Glomerular visceral epithelial cell (primary cell): Measurements from ENCODE around the gene CNPY1.

Experiments
- DNase-seq: peaks from one replicate; pipeline ENCODE4 v3.0.0-alpha.2; 2016; ENCODE audit errors: extremely low spot score

Gene CNPY1

DNA sequence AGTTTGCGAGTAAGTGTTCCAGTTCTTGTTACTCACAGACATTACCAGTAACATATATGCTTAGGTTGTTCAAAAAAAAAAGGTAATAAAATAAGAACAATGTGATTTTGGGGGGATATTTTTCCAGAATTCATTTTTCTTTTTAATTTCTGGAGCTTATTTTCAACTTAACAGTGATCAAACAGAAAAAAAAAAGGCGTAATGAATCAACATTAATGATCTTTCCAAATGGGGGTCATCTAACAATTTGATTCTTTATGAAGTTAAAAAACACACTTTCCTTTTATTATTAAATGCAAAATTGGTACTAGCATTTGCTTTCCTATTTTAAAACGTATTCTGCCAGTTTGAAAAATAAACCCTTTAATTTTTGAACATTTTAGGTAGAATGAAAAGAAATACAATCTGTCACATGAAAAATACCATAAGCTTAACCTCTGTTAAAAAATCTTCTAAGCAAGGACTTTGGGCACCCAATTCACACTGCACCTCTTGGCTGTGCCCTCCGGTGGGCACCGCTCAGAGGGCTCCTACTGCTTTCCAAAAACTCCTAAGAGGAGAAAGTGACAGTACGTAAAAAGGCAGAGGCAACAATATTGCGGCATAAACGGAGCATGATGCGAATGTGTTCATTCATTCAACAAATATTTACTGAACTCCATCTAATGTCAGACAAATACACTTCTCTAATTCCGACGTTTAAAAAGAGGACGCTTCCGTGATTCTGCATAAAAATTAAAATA is 32.6 kb downstream of the CNPY1 start:
- no peak for DNase-seq

- no peak for DNase-seq
Measured at GRCh38 chr7:155512246-155512887, 34.0 kb downstream of the CNPY1 start.

- DNase-seq = no peak
Measured at GRCh38 chr7:155511702-155511996, 34.7 kb downstream of the CNPY1 start.

DNA sequence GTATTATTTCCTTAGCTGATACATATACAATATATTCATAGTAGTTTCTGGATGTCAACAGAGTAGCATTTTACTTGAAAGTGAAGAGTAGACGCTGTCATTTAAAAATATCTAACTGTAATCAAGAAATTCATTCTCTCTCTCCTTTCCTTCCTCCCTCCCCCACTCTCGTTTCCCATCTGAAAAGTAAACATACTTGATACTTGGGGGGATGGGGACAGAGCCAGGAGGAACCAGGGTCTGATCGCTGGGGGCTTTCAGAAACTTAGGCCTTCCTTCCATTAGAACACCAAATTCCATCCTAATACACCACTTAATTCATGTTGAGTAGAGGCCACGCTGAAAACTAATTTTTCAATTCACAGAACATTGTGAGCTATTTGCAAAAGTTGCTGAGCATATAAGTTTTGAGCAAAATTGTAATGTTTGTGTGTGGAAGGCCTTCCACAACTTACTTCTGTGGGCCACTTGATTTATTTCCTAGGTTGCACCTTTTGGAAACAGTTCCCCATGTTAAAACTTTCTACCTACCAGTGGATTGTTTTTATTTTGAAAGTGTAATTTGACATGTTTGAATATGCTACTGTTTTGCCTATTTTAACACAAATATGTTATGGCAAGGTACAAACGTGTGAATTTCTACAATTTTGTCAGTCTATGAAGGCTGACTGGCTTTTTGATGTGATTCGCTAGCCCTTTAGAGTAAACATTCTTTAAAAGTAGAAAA is 35.2 kb downstream of the CNPY1 start:
- no peak for DNase-seq

DNA sequence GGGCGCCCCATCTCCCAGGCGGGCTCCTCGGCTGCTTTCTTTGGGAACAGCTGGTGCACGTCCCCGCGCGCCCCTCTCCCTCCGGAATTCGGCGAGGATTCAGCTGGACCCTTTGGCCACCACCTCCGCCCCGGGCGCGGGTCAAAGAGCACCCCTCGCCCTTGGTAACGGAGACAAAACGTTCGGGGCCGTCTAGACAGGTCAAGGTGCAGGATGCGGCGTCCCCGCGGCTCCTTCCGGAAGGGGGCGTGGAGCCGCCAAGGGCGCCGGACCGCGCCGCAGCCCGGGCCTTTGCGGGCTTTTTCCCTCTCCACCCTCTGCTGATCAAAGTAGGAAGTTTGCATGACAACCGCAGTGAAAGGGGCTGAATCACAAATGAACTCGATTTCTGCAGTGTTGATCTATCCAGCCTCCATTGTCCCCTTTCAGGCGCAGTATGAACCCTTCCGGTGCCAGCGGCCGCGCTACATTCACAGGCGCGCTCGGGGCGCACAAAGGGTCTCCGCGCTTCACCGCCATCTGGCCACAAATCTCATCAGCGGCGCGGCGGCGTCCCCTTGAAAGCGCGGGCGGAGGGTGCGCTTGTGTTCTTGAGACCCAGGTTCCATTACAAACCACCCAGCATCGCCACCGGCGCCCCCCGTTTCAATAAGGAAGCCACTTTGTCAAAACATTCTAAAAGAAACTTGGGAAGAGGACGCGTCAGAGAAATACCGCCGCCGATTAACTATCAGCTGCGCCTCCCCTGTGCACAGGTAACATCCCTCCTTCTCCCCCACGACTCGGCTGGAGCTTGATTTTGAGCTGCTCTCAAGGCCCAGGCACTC is 36.4 kb downstream of the CNPY1 start:
- DNase-seq = no peak

GRCh38 chr7:155509359-155509724 is 37.0 kb downstream of the CNPY1 start:
- DNase-seq = no peak

- DNase-seq = no peak
Measured at GRCh38 chr7:155508376-155509358, 37.7 kb downstream of the CNPY1 start.

DNA sequence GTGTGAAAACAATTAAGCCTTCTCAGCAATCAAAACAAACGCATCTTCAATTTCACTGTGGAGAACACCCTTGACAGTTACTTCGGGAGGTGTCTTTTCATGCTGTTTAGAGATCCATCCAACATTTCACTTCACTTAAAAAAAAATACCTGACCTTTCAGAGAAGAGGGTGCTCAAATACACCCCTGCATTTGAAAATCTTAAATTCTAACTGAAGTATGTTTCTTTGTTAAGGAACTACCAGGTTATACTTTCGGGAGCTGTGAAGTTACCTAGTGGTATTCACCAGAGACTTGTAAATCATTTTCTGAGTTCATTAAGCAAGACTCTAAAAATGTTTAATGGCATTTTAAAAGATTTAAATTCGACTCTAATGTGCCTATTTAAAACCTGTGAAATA is 38.8 kb downstream of the CNPY1 start:
- DNase-seq = no peak

DNA sequence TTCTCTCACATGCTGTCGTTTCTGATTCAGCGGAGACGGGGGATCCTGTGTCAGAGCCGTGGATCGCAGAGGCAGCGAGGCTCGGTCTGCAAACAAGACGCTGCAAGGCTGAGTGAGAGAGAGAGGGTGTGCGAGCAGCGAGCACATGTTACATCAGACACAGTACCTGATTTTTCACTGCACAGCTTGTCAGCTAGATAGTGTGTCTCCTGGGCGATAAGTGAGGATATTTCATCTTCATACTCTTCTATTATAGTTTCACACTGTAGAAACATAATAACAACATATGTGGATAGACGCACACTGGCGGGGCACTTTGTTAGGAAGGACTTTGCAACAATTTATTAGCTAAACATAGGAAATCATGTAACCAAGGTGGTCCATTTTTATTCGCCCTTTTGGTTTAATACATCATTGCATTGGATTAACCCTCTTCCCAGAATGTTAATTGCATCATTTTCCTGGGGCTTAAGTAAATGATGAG is 39.5 kb downstream of the CNPY1 start:
- DNase-seq = no peak

GRCh38 chr7:155505422-155505793 is 41.0 kb downstream of the CNPY1 start:
- no peak for DNase-seq

GRCh38 chr7:155497149-155497901 is 49.0 kb downstream of the CNPY1 start:
- DNase-seq = no peak

GRCh38 chr7:155496267-155497005 is 49.9 kb downstream of the CNPY1 start:
- DNase-seq = no peak

DNA sequence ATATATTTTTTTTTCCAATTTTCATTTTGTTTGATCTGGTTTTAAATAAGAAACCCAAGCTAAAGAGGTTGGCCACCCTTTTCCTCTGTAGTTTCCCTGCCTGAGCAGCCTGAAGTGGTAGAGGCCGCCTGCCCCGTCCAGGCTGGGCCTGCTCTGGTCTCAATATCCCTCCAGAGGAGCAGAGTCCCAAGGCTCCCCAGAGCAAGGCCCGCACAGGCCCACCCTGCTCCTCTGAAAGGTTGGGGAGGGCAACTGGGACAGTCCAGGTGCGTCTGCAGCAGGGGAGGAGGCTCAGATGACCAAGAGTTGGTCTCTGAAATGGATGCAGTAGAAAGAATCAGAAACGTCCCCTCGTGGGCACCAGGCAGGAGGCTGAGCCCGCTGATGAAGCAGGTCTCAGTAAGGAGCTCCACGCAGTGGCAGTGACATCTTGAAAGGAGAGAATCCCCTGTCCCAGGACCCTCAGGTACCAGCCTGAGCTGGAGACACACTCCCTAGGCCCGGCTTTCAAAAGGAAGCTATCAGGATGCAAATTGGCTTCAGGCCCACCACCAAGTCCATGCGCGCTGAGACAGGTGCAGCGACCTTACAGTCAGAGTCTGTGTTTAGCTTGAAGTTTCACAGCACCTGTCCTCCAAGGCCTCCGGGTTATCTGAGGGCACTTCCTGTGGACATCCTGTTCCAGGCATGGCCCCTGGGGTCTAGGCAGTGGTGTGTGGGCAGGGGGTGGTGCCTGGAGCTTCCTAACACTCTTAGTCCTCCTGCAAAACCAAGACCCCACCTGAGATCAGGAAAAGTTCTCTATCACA is 50.7 kb downstream of the CNPY1 start:
- DNase-seq = no peak

DNA sequence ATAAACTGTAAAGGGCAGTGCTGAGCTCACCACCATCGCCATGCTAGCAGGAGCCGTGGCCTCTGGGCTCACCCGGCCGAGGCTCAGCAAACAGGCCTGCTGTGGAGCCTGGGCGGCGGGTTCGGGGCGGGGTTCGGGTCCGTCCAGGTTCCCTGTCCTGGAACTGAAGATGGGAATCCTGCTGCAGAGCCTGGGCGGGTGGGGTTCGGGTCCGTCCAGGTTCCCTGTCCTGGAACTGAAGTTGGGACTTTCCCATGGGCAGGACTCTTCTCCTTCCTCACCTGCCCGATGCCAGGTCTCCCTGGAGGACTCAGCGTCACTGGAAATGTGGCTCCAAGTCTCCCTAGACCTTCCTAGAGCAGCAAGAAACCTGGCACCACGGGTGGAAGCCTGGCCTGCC is 51.8 kb downstream of the CNPY1 start:
- no peak for DNase-seq

GRCh38 chr7:155493744-155494538 is 52.4 kb downstream of the CNPY1 start:
- no peak for DNase-seq

DNA sequence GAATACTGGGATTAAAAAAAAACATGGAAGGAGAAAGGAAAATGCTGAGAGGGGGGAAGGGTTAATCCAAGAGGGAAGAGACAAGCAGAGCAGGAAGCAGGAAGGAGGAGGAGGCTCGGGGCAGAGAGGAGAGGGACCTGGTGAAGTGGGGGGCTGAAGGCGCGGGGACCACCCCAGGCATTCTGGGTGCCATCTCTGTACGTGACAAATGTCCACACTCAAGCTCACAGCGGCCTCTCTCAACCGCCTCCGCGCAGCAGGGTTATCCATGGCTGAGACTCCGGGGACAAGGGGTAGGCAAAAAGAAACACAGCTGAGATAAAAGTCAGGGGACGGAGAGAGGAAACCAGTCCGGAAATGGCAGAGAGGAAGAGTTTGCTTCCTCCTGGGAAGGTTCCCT is 54.5 kb downstream of the CNPY1 start:
- DNase-seq = no peak

DNA sequence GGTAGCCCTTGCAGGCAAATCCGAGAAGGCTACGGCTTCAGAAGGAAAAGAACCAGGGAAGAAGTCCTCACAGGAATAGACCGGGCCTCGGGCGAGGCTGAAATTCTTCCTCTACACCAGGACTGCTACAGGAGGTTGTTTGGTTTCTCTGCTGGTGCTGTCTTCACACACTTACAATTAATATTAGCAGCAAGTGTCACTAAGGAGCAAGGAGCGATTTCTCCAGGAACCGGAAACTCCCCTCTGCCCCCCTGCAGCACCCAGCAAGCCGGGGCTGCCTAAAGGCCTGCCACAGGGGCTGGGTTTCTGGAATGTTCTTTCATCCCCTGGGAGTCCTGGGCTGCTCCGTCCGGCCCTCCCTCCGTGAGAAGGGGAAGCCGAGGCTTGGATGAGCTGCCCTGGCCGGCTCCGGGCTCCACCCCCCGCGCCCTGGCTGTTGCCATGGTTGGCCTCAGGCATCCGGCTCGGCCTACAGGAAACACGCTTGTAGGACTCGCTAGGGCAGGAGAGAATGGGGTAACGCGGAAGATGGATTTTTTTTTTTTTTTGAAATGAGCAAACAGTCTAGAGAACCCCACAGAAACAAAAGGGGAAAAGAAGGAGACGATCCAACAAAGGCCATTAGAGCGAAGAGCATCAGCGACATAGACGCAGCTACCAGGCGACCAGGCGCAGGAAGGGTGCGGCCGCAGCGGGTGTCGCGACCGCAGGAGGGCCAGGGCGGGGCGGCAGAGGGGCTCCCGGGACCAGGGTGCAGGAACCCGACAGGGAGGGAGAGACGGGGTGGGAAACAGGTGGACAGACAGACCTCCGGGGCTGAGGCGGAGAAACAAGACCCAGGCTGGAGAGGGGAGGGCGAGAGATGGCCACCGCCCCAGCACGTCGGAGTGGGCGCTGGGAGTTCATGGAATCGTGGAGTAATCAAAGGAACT is 55.4 kb downstream of the CNPY1 start:
- peak; percentile 9 for DNase-seq
